ENCODE results near the gene TRUB2. TPM values are rescaled to one million over a fixed set of nuclear protein-coding genes. Genes with fewer than 3 reads are reported as not detected.
A peak's percentile ranks its signal among the peaks of the same experiment; 100 is the strongest.

Gene TRUB2
- total RNA-seq (10 to 100 TPM; 22.2 to 38.4 (median 32.9) TPM), polyA plus RNA-seq (10 to 100 TPM; 20.6 to 31.8 (median 21.0) TPM)
- long read RNA-seq, donor 1, full-length matches to known transcripts: 30 of 33 reads
- long read RNA-seq, donor 1, partial matches to known transcripts: 0 of 33 reads
- long read RNA-seq, donor 1, other reads (novel, unspliced or antisense): 3 of 33 reads
- long read RNA-seq, donor 2, full-length matches to known transcripts: 55 of 59 reads
- long read RNA-seq, donor 2, partial matches to known transcripts: 2 of 59 reads
- long read RNA-seq, donor 2, other reads (novel, unspliced or antisense): 2 of 59 reads

DNA sequence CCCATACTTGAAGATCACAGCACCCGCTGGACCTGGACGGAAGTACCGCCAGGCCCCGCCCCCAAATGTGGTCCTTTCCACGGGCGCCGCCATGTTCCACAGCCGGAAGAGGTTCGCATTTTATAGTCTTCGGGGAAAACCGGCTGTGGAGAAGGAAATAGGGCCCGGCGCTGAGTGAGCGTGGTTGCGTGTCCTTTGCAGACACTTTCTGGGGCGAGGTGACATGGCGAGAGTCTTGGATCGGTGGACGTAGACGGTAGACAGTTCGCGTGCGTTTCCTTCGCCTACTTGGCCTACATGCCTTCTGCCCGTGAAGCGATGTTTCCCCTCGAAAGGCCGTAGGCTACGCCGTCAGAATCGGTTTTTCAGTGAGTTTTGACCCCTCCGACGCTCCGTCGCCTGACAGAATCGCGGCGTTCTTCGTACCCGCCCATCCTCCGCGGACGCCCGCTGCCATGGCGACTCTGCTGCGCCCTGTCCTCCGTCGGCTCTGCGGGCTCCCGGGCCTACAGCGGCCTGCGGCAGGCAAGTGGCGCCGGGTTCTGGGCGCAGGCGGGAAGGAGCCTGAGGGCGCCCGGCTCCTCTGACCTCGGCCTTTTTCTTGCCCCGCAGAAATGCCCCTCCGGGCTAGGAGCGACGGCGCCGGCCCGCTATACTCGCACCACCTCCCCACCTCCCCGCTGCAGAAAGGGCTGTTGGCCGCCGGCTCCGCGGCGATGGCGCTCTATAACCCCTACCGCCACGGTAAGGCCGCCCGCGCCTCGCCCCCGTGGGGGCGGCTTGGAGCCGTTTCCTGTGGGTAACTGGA is at the start of gene TRUB2, which contains the start of gene COQ4:
TRUB2 (minus strand) TSS at position 44 of the 808 bp plus-strand sequence; CDS start at position 5, 39 bp downstream.
COQ4 (plus strand) TSS at position 436 of the 808 bp plus-strand sequence; CDS start at position 456, 20 bp downstream.
- peak; percentile 97 to 99 (median 99) for ATAC-seq

GRCh38 chr9:128371630-128372117 is 49.4 kb upstream of the TRUB2 start:
- 0 to 1% (median 0%) methylated on average over 10 of the region's 10 CpGs for WGBS, 3 donors
- Histone ChIP-seq H3K27me3 (ENCODE audit: insufficient read depth in 3 of 3, low read length in 2 of 3) (no peaks in the 10 kb centered on the region), H3K4me3 (peak overlapping the region; percentile 87), H3K36me3 (ENCODE audit: insufficient read depth in 1 of 2, low read depth in 1 of 2) (peaks cover 0 to 35% of the 10 kb centered on the region in 2 donors), H3K4me1 (peaks cover 15% of the 10 kb centered on the region), H3K27ac (peak overlapping the region; percentile 94), H3K9me3 (no peaks in the 10 kb centered on the region)
- intact Hi-C loops (cut with DNase I): no loop called here
- ATAC-seq (no peak), DNase-seq (no peak)
- TF ChIP-seq, protein P1, sequence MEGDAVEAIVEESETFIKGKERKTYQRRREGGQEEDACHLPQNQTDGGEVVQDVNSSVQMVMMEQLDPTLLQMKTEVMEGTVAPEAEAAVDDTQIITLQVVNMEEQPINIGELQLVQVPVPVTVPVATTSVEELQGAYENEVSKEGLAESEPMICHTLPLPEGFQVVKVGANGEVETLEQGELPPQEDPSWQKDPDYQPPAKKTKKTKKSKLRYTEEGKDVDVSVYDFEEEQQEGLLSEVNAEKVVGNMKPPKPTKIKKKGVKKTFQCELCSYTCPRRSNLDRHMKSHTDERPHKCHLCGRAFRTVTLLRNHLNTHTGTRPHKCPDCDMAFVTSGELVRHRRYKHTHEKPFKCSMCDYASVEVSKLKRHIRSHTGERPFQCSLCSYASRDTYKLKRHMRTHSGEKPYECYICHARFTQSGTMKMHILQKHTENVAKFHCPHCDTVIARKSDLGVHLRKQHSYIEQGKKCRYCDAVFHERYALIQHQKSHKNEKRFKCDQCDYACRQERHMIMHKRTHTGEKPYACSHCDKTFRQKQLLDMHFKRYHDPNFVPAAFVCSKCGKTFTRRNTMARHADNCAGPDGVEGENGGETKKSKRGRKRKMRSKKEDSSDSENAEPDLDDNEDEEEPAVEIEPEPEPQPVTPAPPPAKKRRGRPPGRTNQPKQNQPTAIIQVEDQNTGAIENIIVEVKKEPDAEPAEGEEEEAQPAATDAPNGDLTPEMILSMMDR (IDR thresholded peaks at IDR 0.05): no peak

More for the DNA sequence above, at the start of gene TRUB2, which contains the start of gene COQ4:
- Histone ChIP-seq H3K4me3 (peak within 1 kb of the TSS; percentile 76), H3K36me3 (ENCODE audit: insufficient read depth in 1 of 2, low read depth in 1 of 2) (peaks cover 0 to 67% of the 10 kb centered on the region in 2 donors), H3K27me3 (ENCODE audit: insufficient read depth in 3 of 3, low read length in 2 of 3) (no peaks in the 10 kb centered on the region), H3K27ac (peak within 1 kb of the TSS; percentile 88), H3K9me3 (no peaks in the 10 kb centered on the region), H3K4me1 (peaks cover 20% of the 10 kb centered on the region)
- 0 to 1% (median 1%) methylated on average over 66 to 83 of the region's 83 CpGs for WGBS, 3 donors
- intact Hi-C loops (cut with DNase I): no loop called here
- peak; percentile 94 to 96 for DNase-seq
- TF ChIP-seq, protein P1 (IDR thresholded peaks at IDR 0.05): no peak

- intact Hi-C loops (cut with DNase I): no loop called here
- DNase-seq (peak; percentile 97 to 98), ATAC-seq (peak; percentile 96 to 98 (median 98))
- H3K4me1 ChIP-seq: peaks cover 15% of the 10 kb centered on the region
- peak within 1 kb of the TSS; percentile 94 for H3K27ac ChIP-seq
- 0 to 1% (median 0%) methylated on average over 52 to 55 of the region's 55 CpGs for WGBS, 3 donors
- peaks cover 0 to 34% of the 10 kb centered on the region in 2 donors for H3K36me3 ChIP-seq (ENCODE audit: insufficient read depth in 1 of 2, low read depth in 1 of 2)
- TF ChIP-seq, protein P1 (IDR thresholded peaks at IDR 0.05): no peak
- H3K9me3 ChIP-seq: no peaks in the 10 kb centered on the region
- H3K4me3 ChIP-seq: peak within 1 kb of the TSS; percentile 87
- H3K27me3 ChIP-seq (ENCODE audit: insufficient read depth in 3 of 3, low read length in 2 of 3): peaks cover 0 to under 1% (median 0%) of the 10 kb centered on the region in 3 donors
Measured at GRCh38 chr9:128370752-128371629, 48.7 kb upstream of the TRUB2 start, which contains the start of gene URM1. Gene URM1 (plus strand): TSS chr9:128371374. CDS start chr9:128371381, 7 bp downstream.

- intact Hi-C loops (cut with DNase I): no loop called here
- peaks cover 16% of the 10 kb centered on the region for H3K4me1 ChIP-seq
Measured at GRCh38 chr9:128370367-128370751, 48.1 kb upstream of the TRUB2 start.

More at GRCh38 chr9:128370367-128370751, 48.1 kb upstream of the TRUB2 start:
- no peak for DNase-seq
- no peak for ATAC-seq
- Histone ChIP-seq H3K27me3 (ENCODE audit: insufficient read depth in 3 of 3, low read length in 2 of 3) (peaks cover 0 to 7% (median 0%) of the 10 kb centered on the region in 3 donors), H3K36me3 (ENCODE audit: insufficient read depth in 1 of 2, low read depth in 1 of 2) (peaks cover 0 to 28% of the 10 kb centered on the region in 2 donors), H3K4me3 (peak overlapping the region; percentile 87), H3K9me3 (no peaks in the 10 kb centered on the region), H3K27ac (peak overlapping the region; percentile 94)
- TF ChIP-seq, protein P1 (IDR thresholded peaks at IDR 0.05): no peak

Measured in psoas muscle (tissue), 8 donors.